D721Med (cell line): Measurements from ENCODE around the gene CEP162.

Source experiments
- DNase-seq: peaks from one replicate; pipeline ENCODE4 v3.0.0; 2011; ENCODE audit warnings: low spot score; ENCODE audit not compliant: insufficient read length
- FAIRE-seq: peaks from 2 replicates; lab custom pipeline; 2011; peaks lifted over from hg19 to GRCh38; lab: Jason Lieb, UNC
- CTCF ChIP-seq: IDR thresholded peaks from 2 replicates; pipeline ENCODE4 v1.5.1; 2012; ENCODE audit warnings: mild to moderate bottlenecking, control low read depth; ENCODE audit not compliant: insufficient read depth; ENCODE audit errors: missing control alignments

The CEP162 gene

DNA sequence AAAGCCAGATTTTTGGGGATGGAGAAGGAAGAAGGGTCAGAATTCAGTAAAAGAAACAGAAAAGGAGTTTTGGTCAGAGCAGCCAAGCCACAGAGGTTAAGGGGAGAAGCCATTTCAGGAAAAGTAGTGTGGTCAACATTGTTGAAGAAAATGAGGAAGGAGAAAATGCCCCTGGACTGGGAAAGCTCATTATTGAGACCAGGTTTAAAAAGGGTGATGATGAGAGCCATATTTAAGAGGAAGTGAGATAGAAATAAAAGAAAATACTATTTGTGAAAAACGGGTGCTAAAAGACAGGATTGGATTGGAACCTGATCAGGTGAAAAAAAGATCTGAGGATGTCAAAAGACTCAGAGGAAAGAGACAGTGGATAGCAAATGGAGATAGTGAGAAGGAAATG, 75.8 kb downstream of the CEP162 start:
- TF ChIP-seq CTCF: no peak
- FAIRE-seq (no peak), DNase-seq (no peak)

DNA sequence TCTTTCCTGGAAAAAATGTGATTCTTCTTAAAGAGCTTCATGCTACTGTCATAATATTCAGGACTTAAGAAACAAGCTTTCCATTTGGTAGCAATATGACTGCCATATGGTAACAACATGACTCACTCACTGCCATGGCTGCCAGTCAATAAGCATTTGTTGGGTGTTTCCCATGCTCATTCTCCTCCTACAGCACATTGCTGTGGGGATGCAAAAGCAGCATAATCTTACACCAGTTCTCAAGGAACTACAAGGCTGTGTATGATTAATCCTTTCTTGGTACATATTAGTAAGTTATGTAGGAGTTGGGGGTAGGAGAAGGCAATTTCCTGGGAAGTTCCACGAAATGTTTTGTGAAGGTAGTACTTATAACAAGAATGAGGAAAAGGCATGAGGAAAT, 76.7 kb downstream of the CEP162 start:
- TF ChIP-seq CTCF: no peak
- FAIRE-seq (no peak), DNase-seq (no peak)

DNA sequence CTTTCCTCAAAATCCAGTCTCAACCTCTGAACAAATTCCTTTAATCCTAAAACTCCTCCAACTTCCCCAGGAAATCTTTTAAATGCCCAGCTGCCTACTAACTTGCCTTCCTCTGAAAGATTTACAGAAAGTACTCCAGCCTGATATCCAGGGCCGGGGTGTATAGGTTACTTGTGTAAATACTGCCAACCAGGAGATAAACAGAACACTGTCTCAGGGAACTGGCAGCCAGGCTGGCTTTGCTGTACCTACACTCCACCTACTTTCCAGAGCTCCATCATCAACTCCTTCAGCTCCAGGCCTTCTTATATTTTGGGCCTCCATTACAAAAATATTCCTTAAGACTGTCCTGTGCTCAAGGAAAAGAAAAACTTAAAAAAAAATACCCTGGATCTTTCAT, 85.9 kb downstream of the CEP162 start:
- FAIRE-seq (no peak), DNase-seq (no peak)
- no peak for TF ChIP-seq CTCF

DNA sequence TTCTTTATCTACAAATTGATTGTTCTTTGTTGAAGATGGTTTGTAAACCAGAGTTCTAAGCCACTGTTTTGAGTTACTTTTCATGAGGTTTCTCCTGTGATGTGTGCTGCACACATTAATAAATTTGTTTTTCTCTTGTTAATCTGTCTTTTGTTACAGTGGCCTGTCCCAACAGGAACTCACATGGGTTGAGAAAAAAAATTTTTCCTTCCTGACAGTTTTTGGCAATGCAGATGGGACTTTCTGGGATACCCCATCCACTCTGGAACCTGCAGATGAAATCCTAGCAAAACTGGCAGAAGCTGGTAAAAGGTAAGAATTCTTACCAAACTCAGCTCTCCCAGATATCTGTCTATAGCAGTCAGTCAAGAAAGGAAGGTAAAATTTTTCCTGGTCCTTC, 88.1 kb downstream of the CEP162 start:
- DNase-seq (no peak), FAIRE-seq (no peak)
- no peak for TF ChIP-seq CTCF

- TF ChIP-seq CTCF: no peak
- FAIRE-seq (no peak), DNase-seq (no peak)
These were observed 89.4 kb downstream of the CEP162 start for GRCh38 chr6:84137989-84138575.

DNA sequence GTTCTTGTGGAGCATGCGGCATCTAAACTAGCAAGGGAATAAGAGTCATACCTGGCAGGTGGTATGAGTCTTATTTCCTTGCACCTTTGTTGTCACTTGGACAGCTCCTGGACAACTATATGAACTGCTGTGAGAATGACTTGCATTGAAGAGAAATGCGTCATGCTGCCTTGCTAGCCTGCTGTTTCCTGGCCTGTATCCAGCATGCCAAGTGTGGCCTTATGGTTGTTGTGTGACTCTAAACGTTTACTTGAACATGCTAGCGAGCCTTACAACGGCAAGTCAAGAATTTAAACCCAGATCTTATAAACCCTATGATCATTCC, 90.4 kb downstream of the CEP162 start:
- FAIRE-seq (no peak), DNase-seq (no peak)
- no peak for TF ChIP-seq CTCF

DNA sequence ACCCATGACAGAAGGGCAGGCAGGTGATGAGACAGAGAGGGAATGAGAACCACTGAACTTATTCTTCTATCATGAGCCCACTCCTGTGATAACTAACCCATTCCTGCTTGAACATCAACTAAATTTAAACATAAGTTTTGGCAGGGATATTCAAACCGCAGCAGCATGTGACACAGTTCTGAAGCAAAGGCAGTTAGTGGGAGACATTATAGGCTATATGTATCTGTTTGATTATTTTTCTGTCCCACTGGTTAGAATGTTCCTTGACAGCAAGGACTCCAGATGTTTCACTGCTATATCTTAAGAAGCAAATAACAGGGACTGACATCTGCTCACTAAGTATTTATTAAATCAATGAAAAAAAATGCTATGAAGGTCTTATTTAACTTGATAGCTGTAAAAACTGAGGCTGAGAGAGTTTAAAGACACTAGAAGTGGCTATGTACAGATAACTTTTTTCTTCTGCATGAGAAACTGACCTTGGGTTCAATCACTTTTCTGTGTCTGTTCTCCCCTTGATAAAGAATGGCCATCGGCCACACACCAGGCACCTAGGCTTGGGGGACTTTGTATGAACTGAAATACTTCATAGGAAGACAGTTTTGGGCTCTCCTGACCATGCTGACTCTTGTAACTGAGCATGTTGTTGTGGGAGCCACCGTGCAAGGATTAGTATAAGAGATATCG, 90.9 kb downstream of the CEP162 start:
- TF ChIP-seq CTCF: no peak
- DNase-seq: no peak
- no peak for FAIRE-seq
